SK-N-SH treated with all-trans-retinoic acid at 6 μM for 48 hours (cell line): ENCODE measurements around the gene CCDC39.

ENCODE experiments used
- ATAC-seq: fragments of 200-7000 bp; cut with Tn5 transposase; 3 replicates; pipeline ENCODE4 v1.9.1; 2020; ENCODE audit warnings: mild to moderate bottlenecking, moderate library complexity
- ARNTL ChIP-seq: fragments of 450-650 bp; formaldehyde crosslinking; IDR thresholded peaks from 2 replicates; pipeline ENCODE4 v1.5.0; 2020; ENCODE audit warnings: low read depth, mild to moderate bottlenecking, moderate library complexity, borderline replicate concordance
- BACH2 ChIP-seq: fragments of 250-450 bp; sonication (Bioruptor Pico); IDR thresholded peaks from 2 replicates; pipeline ENCODE4 v1.9.0; 2021; ENCODE audit warnings: mild to moderate bottlenecking, borderline replicate concordance
- CSDC2 ChIP-seq: fragments of 250-450 bp; sonication (Bioruptor Pico); IDR thresholded peaks from 2 replicates; pipeline ENCODE4 v1.5.0; 2020; ENCODE audit warnings: mild to moderate bottlenecking, moderate library complexity
- ESRRG ChIP-seq: fragments of 250-450 bp; sonication (Bioruptor Pico); IDR thresholded peaks from 2 replicates; pipeline ENCODE4 v1.6.1; 2021; ENCODE audit warnings: mild to moderate bottlenecking
- GLIS3 ChIP-seq: fragments of 250-450 bp; sonication (Bioruptor Pico); IDR thresholded peaks from 2 replicates; pipeline ENCODE4 v1.5.0; 2020; ENCODE audit warnings: mild to moderate bottlenecking, moderate library complexity
- ISL1 ChIP-seq: fragments of 250-450 bp; sonication (Bioruptor Pico); IDR thresholded peaks from 2 replicates; pipeline ENCODE4 v2.1.2; 2022; ENCODE audit warnings: mild to moderate bottlenecking, moderate library complexity
- OSR1 ChIP-seq: fragments of 250-450 bp; sonication (Bioruptor Pico); IDR thresholded peaks from 2 replicates; pipeline ENCODE4 v1.8.0; 2022; ENCODE audit warnings: moderate library complexity, mild to moderate bottlenecking, inconsistent platforms
- PATZ1 ChIP-seq: fragments of 250-450 bp; sonication (Bioruptor Pico); IDR thresholded peaks from 2 replicates; pipeline ENCODE4 v1.8.0; 2020; ENCODE audit warnings: mild to moderate bottlenecking, moderate library complexity, borderline replicate concordance
- POU6F1 ChIP-seq: fragments of 250-450 bp; sonication (Bioruptor Pico); IDR thresholded peaks from 2 replicates; pipeline ENCODE4 v1.8.0; 2021; ENCODE audit warnings: low read depth, mild to moderate bottlenecking, moderate library complexity, borderline replicate concordance
- PPARA ChIP-seq: fragments of 250-450 bp; sonication (Bioruptor Pico); IDR thresholded peaks from 2 replicates; pipeline ENCODE4 v1.5.0; 2020; ENCODE audit warnings: mild to moderate bottlenecking, borderline replicate concordance
- RARB ChIP-seq: fragments of 250-450 bp; sonication (Bioruptor Pico); IDR thresholded peaks from 2 replicates; pipeline ENCODE4 v1.8.0; 2021; ENCODE audit warnings: mild to moderate bottlenecking, moderate library complexity
- SNAI2 ChIP-seq: fragments of 250-450 bp; sonication (Bioruptor Pico); IDR thresholded peaks from 2 replicates; pipeline ENCODE4 v1.5.0; 2020; ENCODE audit warnings: mild to moderate bottlenecking, moderate library complexity
- TCF4 ChIP-seq: fragments of 250-450 bp; sonication (Bioruptor Pico); IDR thresholded peaks from 2 replicates; pipeline ENCODE4 v1.8.0; 2021; ENCODE audit warnings: mild to moderate bottlenecking, moderate library complexity, borderline replicate concordance
- TOX ChIP-seq: fragments of 250-450 bp; sonication (Bioruptor Pico); IDR thresholded peaks from 2 replicates; pipeline ENCODE4 v1.8.0; 2021; ENCODE audit warnings: mild to moderate bottlenecking, moderate library complexity, borderline replicate concordance
- TSHZ2 ChIP-seq: fragments of 250-450 bp; sonication (Bioruptor Pico); IDR thresholded peaks from 2 replicates; pipeline ENCODE4 v1.5.0; 2020; ENCODE audit warnings: mild to moderate bottlenecking, moderate library complexity
- ZC3H10 ChIP-seq: fragments of 250-450 bp; sonication (Bioruptor Pico); IDR thresholded peaks from 2 replicates; pipeline ENCODE4 v1.5.1; 2021; ENCODE audit warnings: mild to moderate bottlenecking, moderate library complexity
- ZFP3 ChIP-seq: fragments of 250-450 bp; sonication (Bioruptor Pico); IDR thresholded peaks from 2 replicates; pipeline ENCODE4 v1.5.0; 2020; ENCODE audit warnings: mild to moderate bottlenecking, moderate library complexity
- ZFP30 ChIP-seq: fragments of 450-650 bp; formaldehyde crosslinking; IDR thresholded peaks from 2 replicates; pipeline ENCODE4 v1.5.0; 2022; ENCODE audit warnings: mild to moderate bottlenecking, moderate library complexity
- ZNF565 ChIP-seq: fragments of 450-650 bp; formaldehyde crosslinking; conservative IDR thresholded peaks from 2 replicates; pipeline ENCODE4 v1.5.0; 2020; ENCODE audit warnings: low read depth, mild to moderate bottlenecking, moderate library complexity
- ZNF70 ChIP-seq: fragments of 450-650 bp; formaldehyde crosslinking; IDR thresholded peaks from 2 replicates; pipeline ENCODE4 v1.5.0; 2020; ENCODE audit warnings: mild to moderate bottlenecking, moderate library complexity
- ZNF8 ChIP-seq: fragments of 450-650 bp; formaldehyde crosslinking; IDR thresholded peaks from 2 replicates; pipeline ENCODE4 v1.5.0; 2020; ENCODE audit warnings: mild to moderate bottlenecking, moderate library complexity
- TF ChIP-seq, protein P1 (sequence below): fragments of 250-450 bp; sonication (Bioruptor Pico); IDR thresholded peaks from 2 replicates; pipeline ENCODE4 v1.5.1; 2021; ENCODE audit warnings: mild to moderate bottlenecking, moderate library complexity

CCDC39 gene

DNA sequence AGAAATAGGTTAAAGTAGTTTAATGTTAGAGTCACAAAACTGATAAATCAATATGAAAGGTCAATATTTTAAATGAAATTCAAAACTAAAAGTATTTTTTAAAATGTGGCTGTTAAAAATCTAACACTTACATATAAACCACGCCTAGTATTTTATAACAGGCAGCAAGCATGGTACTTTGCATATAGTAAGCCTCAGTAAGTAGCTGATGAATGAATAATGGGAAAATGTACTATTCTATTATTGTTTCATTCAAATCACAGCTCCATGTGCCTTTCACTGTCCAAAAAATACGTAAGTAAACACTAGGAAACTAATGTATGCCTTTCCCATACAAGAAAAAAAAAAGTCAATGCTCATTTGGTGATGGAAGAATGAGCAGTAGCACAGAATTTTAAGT, 17.8 kb downstream of the CCDC39 start (continued):
- TF ChIP-seq PATZ1 (CRISPR knock-in tag): no peak
- TF ChIP-seq BACH2: no peak
- no peak for TF ChIP-seq ZNF70
- TF ChIP-seq ZNF8 (CRISPR knock-in tag): no peak

DNA sequence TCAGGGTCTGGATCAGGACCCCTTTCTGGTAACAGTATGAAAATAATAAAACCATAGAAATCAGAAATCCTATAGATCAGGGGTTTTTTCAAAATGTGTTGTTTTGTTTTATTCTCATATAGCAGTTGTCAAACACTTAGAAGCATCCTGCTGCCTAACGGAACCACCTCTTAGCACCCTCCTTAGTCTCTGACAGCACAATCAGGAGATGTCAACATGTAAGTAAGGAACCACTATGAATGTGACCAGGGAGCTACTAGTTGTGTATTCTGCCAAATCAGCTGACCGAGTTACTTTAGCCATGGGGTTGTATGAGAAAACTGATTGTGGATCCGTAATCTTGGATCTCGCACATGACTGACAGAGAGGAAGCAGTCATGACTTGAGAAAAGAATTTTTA, 22.2 kb downstream of the CCDC39 start:
- no peak; the same call in 2 of the 3 replicates for ATAC-seq
- TF ChIP-seq PPARA (CRISPR knock-in tag) (no peak), POU6F1 (CRISPR knock-in tag) (no peak), RARB (CRISPR knock-in tag) (no peak), TOX (no peak), CSDC2 (no peak), TCF4 (CRISPR knock-in tag) (no peak), ZFP3 (CRISPR knock-in tag) (no peak), SNAI2 (CRISPR knock-in tag) (no peak), ZNF70 (no peak), PATZ1 (CRISPR knock-in tag) (no peak), ZC3H10 (CRISPR knock-in tag) (no peak), BACH2 (no peak), ZFP30 (CRISPR knock-in tag) (no peak)
- TF ChIP-seq, protein P1, sequence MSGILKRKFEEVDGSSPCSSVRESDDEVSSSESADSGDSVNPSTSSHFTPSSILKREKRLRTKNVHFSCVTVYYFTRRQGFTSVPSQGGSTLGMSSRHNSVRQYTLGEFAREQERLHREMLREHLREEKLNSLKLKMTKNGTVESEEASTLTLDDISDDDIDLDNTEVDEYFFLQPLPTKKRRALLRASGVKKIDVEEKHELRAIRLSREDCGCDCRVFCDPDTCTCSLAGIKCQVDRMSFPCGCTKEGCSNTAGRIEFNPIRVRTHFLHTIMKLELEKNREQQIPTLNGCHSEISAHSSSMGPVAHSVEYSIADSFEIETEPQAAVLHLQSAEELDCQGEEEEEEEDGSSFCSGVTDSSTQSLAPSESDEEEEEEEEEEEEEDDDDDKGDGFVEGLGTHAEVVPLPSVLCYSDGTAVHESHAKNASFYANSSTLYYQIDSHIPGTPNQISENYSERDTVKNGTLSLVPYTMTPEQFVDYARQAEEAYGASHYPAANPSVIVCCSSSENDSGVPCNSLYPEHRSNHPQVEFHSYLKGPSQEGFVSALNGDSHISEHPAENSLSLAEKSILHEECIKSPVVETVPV (CRISPR knock-in tag): no peak
- TF ChIP-seq, all 23 proteins: peak for 0

GRCh38 chr3:180656406-180656805, 22.9 kb downstream of the CCDC39 start:
- no peak for ATAC-seq

DNA sequence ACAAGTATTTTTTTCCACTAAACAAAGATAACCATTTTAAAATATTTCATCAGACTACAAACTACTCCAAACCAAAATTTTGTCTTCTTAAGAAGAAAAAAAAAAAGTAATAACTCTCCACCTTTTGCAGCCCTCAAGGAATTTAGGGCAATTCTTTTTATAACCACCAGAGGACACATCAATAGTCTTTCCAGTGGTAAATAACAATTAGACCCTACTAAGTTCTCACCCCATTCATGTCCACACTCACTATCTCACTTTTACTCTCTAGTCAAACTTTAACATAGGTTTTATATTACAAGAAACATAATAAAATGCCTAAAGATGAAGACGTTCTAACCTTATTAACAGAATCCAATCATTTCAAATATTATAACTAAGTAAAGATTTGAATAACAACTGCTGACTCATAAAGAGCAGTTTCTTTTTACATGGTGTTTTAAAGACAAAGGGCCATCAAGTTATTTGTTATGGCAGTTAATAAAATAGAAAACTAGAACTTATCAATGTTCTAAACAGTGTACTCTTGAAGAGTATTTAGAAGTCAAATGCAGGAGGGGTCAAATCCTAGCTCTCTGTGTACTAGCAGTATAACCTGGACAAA, 33.0 kb downstream of the CCDC39 start:
- ATAC-seq: no peak
- no peak for TF ChIP-seq PPARA (CRISPR knock-in tag)
- TF ChIP-seq ZFP30 (CRISPR knock-in tag): no peak
- no peak for TF ChIP-seq OSR1 (CRISPR knock-in tag)
- no peak for TF ChIP-seq TSHZ2
- no peak for TF ChIP-seq PATZ1 (CRISPR knock-in tag)
- no peak for TF ChIP-seq ZNF70
- TF ChIP-seq ARNTL (CRISPR knock-in tag): no peak
- no peak for TF ChIP-seq RARB (CRISPR knock-in tag)
- TF ChIP-seq ESRRG (CRISPR knock-in tag): no peak
- TF ChIP-seq ZNF565: no peak
- no peak for TF ChIP-seq ISL1
- no peak for TF ChIP-seq GLIS3 (CRISPR knock-in tag)
- TF ChIP-seq POU6F1 (CRISPR knock-in tag): no peak

More at GRCh38 chr3:180656406-180656805, 22.9 kb downstream of the CCDC39 start:
- TF ChIP-seq RARB (CRISPR knock-in tag) (no peak), ESRRG (CRISPR knock-in tag) (no peak)
